HG03354 (cell line): ENCODE results near the gene NRK.
"Not testable (repeated sequence)": the region's sequence is repeated elsewhere in the genome, so short reads cannot be mapped to it uniquely, and the experiment has no call there.

Source experiments
- ATAC-seq: cut with Tn5 transposase; IDR thresholded peaks from one replicate; pipeline ENCODE4 v1.9.1; 2021; ENCODE audit warnings: mild to moderate bottlenecking; ENCODE audit not compliant: unreplicated experiment, poor library complexity, severe bottlenecking

Gene NRK

GRCh38 chrX:105822138-105823091, at the start of gene NRK:
NRK (plus strand) TSS chrX:105822539; CDS start chrX:105822846, 307 bp downstream.
- no peak for ATAC-seq

GRCh38 chrX:105773801-105774200, 48.5 kb upstream of the NRK start:
- no peak for ATAC-seq

- ATAC-seq = no peak
Observed at GRCh38 chrX:105775679-105776078, 46.7 kb upstream of the NRK start.

- ATAC-seq = no peak
Observed at GRCh38 chrX:105781804-105782203, 40.5 kb upstream of the NRK start.

- ATAC-seq = not testable (repeated sequence)
Observed at GRCh38 chrX:105796877-105797276, 25.5 kb upstream of the NRK start.

GRCh38 chrX:105803891-105804290, 18.4 kb upstream of the NRK start:
- no peak for ATAC-seq

GRCh38 chrX:105805655-105806054, 16.7 kb upstream of the NRK start:
- not testable (repeated sequence) for ATAC-seq

- ATAC-seq = no peak
Observed at GRCh38 chrX:105816517-105816916, 5.8 kb upstream of the NRK start.

- no peak for ATAC-seq
Observed at GRCh38 chrX:105820247-105820646, 2.1 kb upstream of the NRK start.

- no peak for ATAC-seq
Observed at GRCh38 chrX:105821471-105822121, 743 bp upstream of the NRK start.

- no peak for ATAC-seq
Observed at GRCh38 chrX:105823092-105823455, 735 bp downstream of the NRK start.

GRCh38 chrX:105829011-105829410, 6.7 kb downstream of the NRK start:
- no peak for ATAC-seq

- no peak for ATAC-seq
Observed at GRCh38 chrX:105837232-105837631, 14.9 kb downstream of the NRK start.

- ATAC-seq = no peak
Observed at GRCh38 chrX:105845631-105846030, 23.3 kb downstream of the NRK start.

- ATAC-seq = not testable (repeated sequence)
Observed at GRCh38 chrX:105850100-105850499, 27.8 kb downstream of the NRK start.

- no peak for ATAC-seq
Observed at GRCh38 chrX:105865709-105866108, 43.4 kb downstream of the NRK start.

- no peak for ATAC-seq
Observed at GRCh38 chrX:105869701-105870100, 47.4 kb downstream of the NRK start.

GRCh38 chrX:105870445-105870844, 48.1 kb downstream of the NRK start:
- no peak for ATAC-seq

GRCh38 chrX:105872941-105873340, 50.6 kb downstream of the NRK start:
- no peak for ATAC-seq

- ATAC-seq = no peak
Observed at GRCh38 chrX:105874790-105875189, 52.5 kb downstream of the NRK start.

GRCh38 chrX:105876658-105877057, 54.3 kb downstream of the NRK start:
- no peak for ATAC-seq
